ENCODE results near the gene STX1B. TPM values are rescaled to one million over a fixed set of nuclear protein-coding genes. Genes with fewer than 3 reads are reported as not detected.

Gene STX1B
- total RNA-seq, 1 donor from 2014 or later = not detected

- Histone ChIP-seq H3K4me1 (ENCODE audit: control insufficient read depth in 3 of 3, insufficient read depth in 3 of 3, low read length in 3 of 3) (peaks cover 13 to 17% (median 14%) of the 10 kb centered on the region in 3 donors), H3K36me3 (ENCODE audit: control insufficient read depth in 3 of 3, insufficient read depth in 3 of 3, low read length in 3 of 3) (peaks cover 45 to 57% (median 57%) of the 10 kb centered on the region in 3 donors), H3K4me3 (ENCODE audit: low read length in 3 of 3) (no peak overlapping the region)
These were observed 29.5 kb downstream of the STX1B start for GRCh38 chr16:30980959-30981358.

DNA sequence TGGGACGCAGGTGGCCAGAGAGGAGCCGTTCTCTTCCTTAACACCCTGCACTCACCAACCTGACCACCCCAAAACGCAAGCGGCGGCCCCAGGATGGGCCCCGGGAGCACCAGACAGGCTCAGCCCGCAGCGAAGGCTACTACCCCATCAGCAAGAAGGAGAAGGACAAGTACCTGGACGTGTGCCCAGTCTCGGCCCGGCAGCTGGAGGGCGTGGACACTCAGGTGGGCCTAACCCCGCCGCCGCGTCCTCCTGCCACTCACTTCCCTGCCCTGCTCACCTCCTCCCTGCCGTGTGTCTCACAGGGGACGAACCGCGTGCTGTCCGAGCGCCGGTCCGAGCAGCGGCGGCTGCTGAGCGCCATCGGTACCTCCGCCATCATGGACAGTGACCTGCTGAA is 30.0 kb downstream of the STX1B start:
- Histone ChIP-seq H3K27me3 (ENCODE audit: control insufficient read depth in 3 of 3, insufficient read depth in 3 of 3, low read length in 3 of 3) (no peaks in the 10 kb centered on the region), H3K9ac (ENCODE audit: low read depth in 1 of 3, low read length in 3 of 3) (no peak overlapping the region), H3K9me3 (ENCODE audit: control insufficient read depth in 3 of 3, low read length in 3 of 3) (no peaks in the 10 kb centered on the region), H3K27ac (ENCODE audit: low read depth, low read length) (no peak overlapping the region), H3K36me3 (ENCODE audit: control insufficient read depth in 3 of 3, insufficient read depth in 3 of 3, low read length in 3 of 3) (peaks cover 50 to 62% (median 62%) of the 10 kb centered on the region in 3 donors), H3K4me3 (ENCODE audit: low read length in 3 of 3) (no peak overlapping the region), H3K4me1 (ENCODE audit: control insufficient read depth in 3 of 3, insufficient read depth in 3 of 3, low read length in 3 of 3) (peaks cover 8 to 12% (median 9%) of the 10 kb centered on the region in 3 donors)

More at GRCh38 chr16:30980959-30981358, 29.5 kb downstream of the STX1B start:
- H3K9me3 ChIP-seq (ENCODE audit: control insufficient read depth in 3 of 3, low read length in 3 of 3) = no peaks in the 10 kb centered on the region
- H3K9ac ChIP-seq (ENCODE audit: low read depth in 1 of 3, low read length in 3 of 3) = no peak overlapping the region
- H3K27ac ChIP-seq (ENCODE audit: low read depth, low read length) = no peak overlapping the region
- no peaks in the 10 kb centered on the region for H3K27me3 ChIP-seq (ENCODE audit: control insufficient read depth in 3 of 3, insufficient read depth in 3 of 3, low read length in 3 of 3)

GRCh38 chr16:30980023-30980371 is 30.4 kb downstream of the STX1B start:
- Histone ChIP-seq H3K9ac (ENCODE audit: low read depth in 1 of 3, low read length in 3 of 3) (no peak overlapping the region), H3K9me3 (ENCODE audit: control insufficient read depth in 3 of 3, low read length in 3 of 3) (no peaks in the 10 kb centered on the region), H3K27ac (ENCODE audit: low read depth, low read length) (no peak overlapping the region), H3K27me3 (ENCODE audit: control insufficient read depth in 3 of 3, insufficient read depth in 3 of 3, low read length in 3 of 3) (no peaks in the 10 kb centered on the region), H3K4me3 (ENCODE audit: low read length in 3 of 3) (no peak overlapping the region), H3K36me3 (ENCODE audit: control insufficient read depth in 3 of 3, insufficient read depth in 3 of 3, low read length in 3 of 3) (peaks cover 51 to 66% (median 62%) of the 10 kb centered on the region in 3 donors), H3K4me1 (ENCODE audit: control insufficient read depth in 3 of 3, insufficient read depth in 3 of 3, low read length in 3 of 3) (peaks cover 3 to 8% (median 4%) of the 10 kb centered on the region in 3 donors)

DNA sequence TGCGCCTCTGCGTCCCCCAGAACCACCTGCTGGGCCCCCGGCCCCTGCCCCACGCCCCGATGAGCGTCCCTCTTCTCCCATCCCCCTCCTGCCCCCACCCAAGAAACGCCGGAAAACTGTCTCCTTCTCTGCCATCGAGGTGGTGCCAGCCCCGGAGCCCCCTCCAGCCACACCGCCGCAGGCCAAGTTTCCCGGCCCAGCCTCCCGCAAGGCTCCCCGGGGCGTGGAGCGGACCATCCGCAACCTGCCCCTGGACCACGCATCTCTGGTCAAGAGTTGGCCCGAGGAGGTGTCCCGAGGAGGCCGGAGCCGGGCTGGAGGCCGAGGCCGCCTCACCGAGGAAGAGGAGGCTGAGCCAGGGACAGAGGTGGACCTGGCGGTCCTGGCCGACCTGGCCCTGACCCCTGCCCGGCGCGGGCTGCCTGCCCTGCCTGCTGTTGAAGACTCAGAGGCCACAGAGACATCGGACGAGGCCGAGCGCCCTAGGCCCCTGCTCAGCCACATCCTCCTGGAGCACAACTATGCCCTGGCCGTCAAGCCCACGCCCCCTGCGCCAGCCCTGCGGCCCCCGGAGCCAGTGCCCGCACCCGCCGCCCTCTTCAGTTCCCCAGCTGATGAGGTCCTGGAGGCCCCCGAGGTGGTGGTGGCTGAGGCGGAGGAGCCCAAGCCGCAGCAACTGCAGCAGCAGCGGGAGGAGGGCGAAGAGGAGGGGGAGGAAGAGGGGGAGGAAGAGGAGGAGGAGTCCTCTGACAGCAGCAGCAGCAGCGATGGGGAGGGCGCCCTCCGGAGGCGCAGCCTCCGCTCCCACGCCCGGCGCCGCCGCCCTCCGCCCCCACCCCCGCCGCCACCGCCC is 31.0 kb downstream of the STX1B start:
- Histone ChIP-seq H3K27me3 (ENCODE audit: control insufficient read depth in 3 of 3, insufficient read depth in 3 of 3, low read length in 3 of 3) (no peaks in the 10 kb centered on the region), H3K4me1 (ENCODE audit: control insufficient read depth in 3 of 3, insufficient read depth in 3 of 3, low read length in 3 of 3) (peaks cover 0 to 5% (median 0%) of the 10 kb centered on the region in 3 donors), H3K9me3 (ENCODE audit: control insufficient read depth in 3 of 3, low read length in 3 of 3) (no peaks in the 10 kb centered on the region), H3K9ac (ENCODE audit: low read depth in 1 of 3, low read length in 3 of 3) (no peak overlapping the region), H3K4me3 (ENCODE audit: low read length in 3 of 3) (no peak overlapping the region), H3K27ac (ENCODE audit: low read depth, low read length) (no peak overlapping the region), H3K36me3 (ENCODE audit: control insufficient read depth in 3 of 3, insufficient read depth in 3 of 3, low read length in 3 of 3) (peaks cover 54 to 69% (median 60%) of the 10 kb centered on the region in 3 donors)

GRCh38 chr16:30977502-30977901 is 32.9 kb downstream of the STX1B start:
- Histone ChIP-seq H3K4me1 (ENCODE audit: control insufficient read depth in 3 of 3, insufficient read depth in 3 of 3, low read length in 3 of 3) (peaks cover 0 to under 1% (median 0%) of the 10 kb centered on the region in 3 donors), H3K4me3 (ENCODE audit: low read length in 3 of 3) (no peak overlapping the region), H3K27me3 (ENCODE audit: control insufficient read depth in 3 of 3, insufficient read depth in 3 of 3, low read length in 3 of 3) (no peaks in the 10 kb centered on the region), H3K36me3 (ENCODE audit: control insufficient read depth in 3 of 3, insufficient read depth in 3 of 3, low read length in 3 of 3) (peaks cover 59 to 73% (median 63%) of the 10 kb centered on the region in 3 donors), H3K27ac (ENCODE audit: low read depth, low read length) (no peak overlapping the region), H3K9me3 (ENCODE audit: control insufficient read depth in 3 of 3, low read length in 3 of 3) (no peaks in the 10 kb centered on the region), H3K9ac (ENCODE audit: low read depth in 1 of 3, low read length in 3 of 3) (no peak overlapping the region)

GRCh38 chr16:30976486-30976885 is 34.0 kb downstream of the STX1B start:
- no peaks in the 10 kb centered on the region for H3K9me3 ChIP-seq (ENCODE audit: control insufficient read depth in 3 of 3, low read length in 3 of 3)
- H3K4me1 ChIP-seq (ENCODE audit: control insufficient read depth in 3 of 3, insufficient read depth in 3 of 3, low read length in 3 of 3) = no peaks in the 10 kb centered on the region
- H3K27me3 ChIP-seq (ENCODE audit: control insufficient read depth in 3 of 3, insufficient read depth in 3 of 3, low read length in 3 of 3) = no peaks in the 10 kb centered on the region
- H3K4me3 ChIP-seq (ENCODE audit: low read length in 3 of 3) = no peak overlapping the region
- no peak overlapping the region for H3K27ac ChIP-seq (ENCODE audit: low read depth, low read length)
- peaks cover 62 to 76% (median 67%) of the 10 kb centered on the region in 3 donors for H3K36me3 ChIP-seq (ENCODE audit: control insufficient read depth in 3 of 3, insufficient read depth in 3 of 3, low read length in 3 of 3)
- no peak overlapping the region for H3K9ac ChIP-seq (ENCODE audit: low read depth in 1 of 3, low read length in 3 of 3)

DNA sequence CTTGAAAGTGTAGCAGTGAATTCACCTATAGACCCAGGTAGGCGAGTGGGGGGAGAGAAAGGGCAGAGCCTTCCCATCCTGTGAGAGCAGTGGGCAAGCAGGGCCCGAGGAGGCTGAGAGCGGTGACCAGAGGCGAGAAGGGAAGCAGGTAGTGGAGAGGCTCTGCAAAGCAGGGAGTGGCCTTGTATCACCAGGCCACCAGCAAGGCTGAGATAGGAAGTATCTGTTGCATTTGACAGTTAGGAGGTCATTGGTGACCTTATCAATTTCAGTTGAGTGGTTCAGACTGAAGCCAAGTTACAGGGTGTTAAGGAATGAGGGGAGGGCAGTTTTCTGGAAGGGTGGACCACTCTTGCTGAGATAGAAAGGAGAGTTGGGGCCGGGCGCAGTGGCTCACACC is 36.1 kb downstream of the STX1B start:
- Histone ChIP-seq H3K9me3 (ENCODE audit: control insufficient read depth in 3 of 3, low read length in 3 of 3) (no peaks in the 10 kb centered on the region), H3K4me1 (ENCODE audit: control insufficient read depth in 3 of 3, insufficient read depth in 3 of 3, low read length in 3 of 3) (no peaks in the 10 kb centered on the region), H3K27ac (ENCODE audit: low read depth, low read length) (no peak overlapping the region), H3K9ac (ENCODE audit: low read depth in 1 of 3, low read length in 3 of 3) (no peak overlapping the region), H3K36me3 (ENCODE audit: control insufficient read depth in 3 of 3, insufficient read depth in 3 of 3, low read length in 3 of 3) (peaks cover 66 to 78% (median 72%) of the 10 kb centered on the region in 3 donors), H3K4me3 (ENCODE audit: low read length in 3 of 3) (no peak overlapping the region), H3K27me3 (ENCODE audit: control insufficient read depth in 3 of 3, insufficient read depth in 3 of 3, low read length in 3 of 3) (no peaks in the 10 kb centered on the region)

- Histone ChIP-seq H3K4me3 (ENCODE audit: low read length in 3 of 3) (no peak overlapping the region), H3K36me3 (ENCODE audit: control insufficient read depth in 3 of 3, insufficient read depth in 3 of 3, low read length in 3 of 3) (peaks cover 69 to 81% (median 80%) of the 10 kb centered on the region in 3 donors), H3K4me1 (ENCODE audit: control insufficient read depth in 3 of 3, insufficient read depth in 3 of 3, low read length in 3 of 3) (no peaks in the 10 kb centered on the region), H3K9ac (ENCODE audit: low read depth in 1 of 3, low read length in 3 of 3) (no peak overlapping the region), H3K9me3 (ENCODE audit: control insufficient read depth in 3 of 3, low read length in 3 of 3) (no peaks in the 10 kb centered on the region), H3K27me3 (ENCODE audit: control insufficient read depth in 3 of 3, insufficient read depth in 3 of 3, low read length in 3 of 3) (no peaks in the 10 kb centered on the region), H3K27ac (ENCODE audit: low read depth, low read length) (no peak overlapping the region)
These were observed 37.6 kb downstream of the STX1B start for GRCh38 chr16:30972872-30973271.

DNA sequence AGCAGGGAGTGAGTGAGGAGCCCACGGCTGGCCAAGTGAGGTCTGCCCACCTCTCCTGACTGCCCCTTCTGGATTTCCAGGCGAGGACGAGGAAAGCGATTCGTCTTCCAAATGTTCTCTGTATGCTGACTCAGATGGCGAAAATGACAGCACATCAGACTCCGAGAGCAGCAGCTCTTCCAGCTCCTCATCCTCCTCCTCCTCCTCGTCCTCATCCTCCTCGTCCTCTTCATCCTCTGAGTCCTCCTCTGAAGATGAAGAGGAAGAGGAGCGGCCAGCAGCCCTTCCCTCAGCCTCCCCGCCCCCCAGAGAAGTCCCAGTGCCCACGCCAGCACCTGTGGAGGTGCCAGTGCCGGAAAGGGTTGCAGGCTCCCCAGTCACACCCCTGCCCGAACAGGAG is 39.1 kb downstream of the STX1B start:
- H3K27me3 ChIP-seq (ENCODE audit: control insufficient read depth in 3 of 3, insufficient read depth in 3 of 3, low read length in 3 of 3) = no peaks in the 10 kb centered on the region
- no peak overlapping the region for H3K27ac ChIP-seq (ENCODE audit: low read depth, low read length)
- H3K9ac ChIP-seq (ENCODE audit: low read depth in 1 of 3, low read length in 3 of 3) = no peak overlapping the region
- no peaks in the 10 kb centered on the region for H3K9me3 ChIP-seq (ENCODE audit: control insufficient read depth in 3 of 3, low read length in 3 of 3)
- H3K36me3 ChIP-seq (ENCODE audit: control insufficient read depth in 3 of 3, insufficient read depth in 3 of 3, low read length in 3 of 3) = peaks cover 70 to 84% (median 79%) of the 10 kb centered on the region in 3 donors
- H3K4me1 ChIP-seq (ENCODE audit: control insufficient read depth in 3 of 3, insufficient read depth in 3 of 3, low read length in 3 of 3) = no peaks in the 10 kb centered on the region
- no peak overlapping the region for H3K4me3 ChIP-seq (ENCODE audit: low read length in 3 of 3)

DNA sequence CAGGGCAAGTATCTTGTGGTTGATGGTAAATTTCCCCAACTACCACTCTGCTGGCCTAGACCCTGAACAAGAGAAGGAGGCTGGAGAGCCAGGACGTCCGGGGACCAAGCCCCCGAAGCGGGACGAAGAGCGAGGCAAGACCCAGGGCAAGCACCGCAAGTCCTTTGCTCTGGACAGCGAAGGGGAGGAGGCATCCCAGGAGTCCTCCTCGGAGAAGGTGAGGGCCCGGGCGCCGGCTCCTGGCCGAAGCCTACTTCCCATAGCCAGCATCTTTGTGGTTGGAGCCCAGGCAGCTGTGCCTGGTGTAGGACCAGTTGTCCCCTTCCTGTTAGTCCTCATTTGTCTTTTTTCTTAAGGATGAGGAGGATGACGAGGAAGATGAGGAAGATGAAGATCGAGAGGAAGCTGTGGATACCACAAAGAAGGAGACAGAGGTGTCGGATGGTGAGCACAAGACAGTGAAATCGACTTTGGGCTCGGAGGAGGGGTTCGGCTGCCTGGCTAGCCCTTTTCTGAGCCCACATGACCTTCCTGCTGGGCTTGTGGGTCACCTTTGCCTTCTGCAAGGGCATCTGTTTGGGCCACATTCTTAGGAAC is 41.1 kb downstream of the STX1B start:
- H3K27ac ChIP-seq (ENCODE audit: low read depth, low read length) = no peak overlapping the region
- no peaks in the 10 kb centered on the region for H3K9me3 ChIP-seq (ENCODE audit: control insufficient read depth in 3 of 3, low read length in 3 of 3)
- no peak overlapping the region for H3K4me3 ChIP-seq (ENCODE audit: low read length in 3 of 3)
- no peaks in the 10 kb centered on the region for H3K4me1 ChIP-seq (ENCODE audit: control insufficient read depth in 3 of 3, insufficient read depth in 3 of 3, low read length in 3 of 3)
- H3K36me3 ChIP-seq (ENCODE audit: control insufficient read depth in 3 of 3, insufficient read depth in 3 of 3, low read length in 3 of 3) = peaks cover 77 to 85% (median 79%) of the 10 kb centered on the region in 3 donors
- H3K9ac ChIP-seq (ENCODE audit: low read depth in 1 of 3, low read length in 3 of 3) = no peak overlapping the region
- no peaks in the 10 kb centered on the region for H3K27me3 ChIP-seq (ENCODE audit: control insufficient read depth in 3 of 3, insufficient read depth in 3 of 3, low read length in 3 of 3)
